OCI-LY1 (cell line): ENCODE results near the gene ENO4.

Experiments
- CTCF ChIP-seq: fragments of 200-600 bp; sonication (generic), shearing (Covaris generic); IDR thresholded peaks from 2 replicates; pipeline ENCODE4 v1.5.1; 2017; ENCODE audit warnings: mild to moderate bottlenecking, antibody characterized with exemption, low read length, moderate library complexity, mixed read lengths
- EZH2 ChIP-seq: fragments of 200-600 bp; sonication (generic), shearing (Covaris generic); IDR thresholded peaks from 2 replicates; pipeline ENCODE4 v1.8.0; 2017; ENCODE audit warnings: borderline replicate concordance, mixed run types, mild to moderate bottlenecking, antibody characterized with exemption, low read length, moderate library complexity, mixed read lengths

GRCh38 chr10:116861796-116862195 lies 12.5 kb downstream of the ENO4 start:
- TF ChIP-seq CTCF, result no peak
- TF ChIP-seq EZH2, result no peak
